ENCODE data around the gene NNMT.

NNMT gene

GRCh38 chr11:114263513-114264170 is 32.6 kb upstream of the NNMT start:
- no peak for DNase-seq

DNA sequence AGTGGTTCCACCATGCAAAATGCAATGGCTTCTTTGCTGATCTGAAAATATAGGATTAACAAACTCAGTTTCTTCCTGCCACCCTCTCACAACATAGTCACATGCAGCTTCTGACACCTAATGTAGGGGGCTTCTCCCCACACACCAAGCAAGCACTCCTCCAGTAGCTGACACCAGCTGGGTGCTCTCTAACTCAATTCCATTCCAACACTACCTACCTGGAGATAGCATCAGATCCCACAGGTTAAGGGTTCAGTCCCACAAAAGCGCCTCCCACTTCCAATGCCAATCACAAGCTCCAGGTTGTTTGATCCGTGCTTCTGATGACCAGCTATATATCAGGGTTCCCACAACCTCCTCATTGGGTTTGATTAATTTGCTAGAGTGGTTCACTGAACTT is 31.8 kb upstream of the NNMT start:
- DNase-seq = no peak

GRCh38 chr11:114265122-114265878 is 30.9 kb upstream of the NNMT start:
- DNase-seq = no peak

- DNase-seq = no peak
Measured at GRCh38 chr11:114269498-114269897, 26.7 kb upstream of the NNMT start.

DNA sequence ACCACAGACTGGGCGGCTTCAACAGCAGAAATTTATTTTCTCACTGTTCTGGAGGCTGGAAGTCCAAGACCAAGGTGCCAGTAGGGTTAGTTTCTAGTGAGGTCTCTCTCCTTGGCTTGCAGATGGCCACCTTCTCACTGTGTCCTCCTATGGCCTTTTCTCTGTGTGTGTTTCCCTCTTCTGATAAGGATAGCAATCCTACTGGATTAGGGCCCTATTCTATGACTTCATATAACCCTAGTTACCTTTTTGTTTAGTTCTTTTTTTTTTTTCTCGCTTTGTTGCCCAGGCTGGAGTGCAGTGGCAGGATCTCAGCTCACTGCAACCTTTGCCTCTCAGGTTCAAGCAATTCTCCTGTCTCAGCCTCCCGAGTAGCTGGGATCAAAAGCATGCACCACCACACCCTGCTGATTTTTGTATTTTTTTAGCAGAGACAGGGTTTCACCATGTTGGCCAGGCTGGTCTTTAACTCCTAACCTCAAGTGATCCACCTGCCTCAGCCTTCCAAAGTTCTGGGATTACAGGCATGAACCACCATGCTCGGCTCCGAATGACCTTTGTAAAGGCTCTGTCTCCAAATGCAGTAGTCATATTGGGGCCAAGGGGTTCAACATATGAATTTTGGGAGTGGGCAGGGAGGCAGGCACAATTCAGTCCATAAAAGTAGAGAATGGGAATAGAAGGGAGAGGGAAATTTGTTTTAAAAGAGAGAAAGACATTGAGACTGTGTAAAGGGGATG is 25.5 kb upstream of the NNMT start:
- DNase-seq = no peak

DNA sequence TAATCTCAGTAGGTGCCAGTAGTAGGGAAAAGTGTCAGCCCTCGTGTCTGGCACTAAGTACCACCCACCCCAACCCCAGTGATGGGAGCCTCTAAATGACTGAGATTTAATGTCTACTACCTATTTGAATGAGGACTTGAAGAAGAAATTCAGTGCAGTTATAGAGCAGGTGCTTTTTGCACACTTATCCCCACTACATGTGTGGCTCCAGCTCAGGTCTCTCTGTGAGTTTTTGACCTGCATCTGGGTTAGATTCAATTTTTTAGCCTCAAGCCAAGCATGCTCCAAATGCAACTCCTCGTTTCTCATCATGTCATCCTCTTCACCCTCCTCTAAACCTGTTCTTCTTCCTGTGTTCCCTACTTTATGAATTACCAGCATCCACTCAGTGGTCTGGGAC is 24.9 kb upstream of the NNMT start:
- DNase-seq = no peak

- no peak for DNase-seq
Measured at GRCh38 chr11:114272311-114272710, 23.9 kb upstream of the NNMT start.

- no peak for DNase-seq
Measured at GRCh38 chr11:114273071-114273470, 23.1 kb upstream of the NNMT start.

DNA sequence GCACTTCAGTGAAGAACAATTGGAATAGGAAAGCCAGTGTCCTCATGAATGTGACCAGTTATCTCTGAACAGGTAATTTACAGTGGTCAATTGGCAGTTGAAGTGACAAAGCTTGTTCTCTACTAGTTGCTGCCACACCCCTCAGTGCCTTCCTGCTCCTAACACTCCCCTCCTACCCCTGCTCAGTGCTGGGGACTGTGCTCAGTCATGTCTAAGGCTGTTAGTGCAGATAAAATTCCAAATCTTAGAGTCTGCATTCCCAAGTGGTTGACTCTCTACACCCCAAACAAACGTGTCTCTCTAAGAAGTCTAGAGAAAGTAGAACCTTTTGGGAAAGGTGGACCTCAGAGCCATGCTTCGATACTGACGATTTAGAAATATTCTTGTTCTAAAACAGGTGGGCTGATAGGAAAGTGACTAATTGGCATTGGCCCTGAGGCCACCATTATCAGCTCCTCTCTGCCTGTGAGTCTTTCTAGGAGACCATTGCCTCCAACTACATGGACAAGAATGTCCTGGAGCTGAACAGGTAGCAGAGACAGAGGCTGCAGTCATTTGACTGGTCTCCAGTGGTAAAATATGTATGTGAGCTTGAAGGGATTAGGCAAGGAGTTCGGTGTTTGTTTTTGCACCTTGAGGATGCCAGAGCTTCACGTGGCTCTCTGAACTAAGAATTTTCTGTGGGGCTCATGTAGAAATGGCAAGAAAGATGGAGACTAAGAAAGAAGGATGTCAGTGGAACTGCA is 22.1 kb upstream of the NNMT start:
- no peak for DNase-seq

DNA sequence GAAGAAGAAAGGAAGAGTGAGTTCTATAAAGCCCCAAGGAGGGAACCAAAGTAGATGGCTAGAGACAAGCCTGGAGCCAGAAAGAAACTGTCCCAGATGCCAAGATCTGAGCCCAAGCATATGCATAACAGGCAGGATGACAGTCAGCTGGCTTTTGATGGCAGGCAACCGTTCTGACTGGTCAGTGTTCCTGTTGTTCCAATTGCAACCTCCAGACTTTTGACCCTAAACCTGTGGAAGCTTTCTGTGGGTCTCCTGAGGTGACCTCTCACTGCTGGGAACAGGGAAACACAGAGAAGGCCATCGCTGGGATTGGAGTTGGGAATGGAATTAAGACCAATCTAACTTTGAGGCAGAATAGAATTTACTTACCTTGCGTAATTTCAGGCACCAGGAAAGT is 21.6 kb upstream of the NNMT start:
- DNase-seq = no peak

GRCh38 chr11:114275280-114275679 is 20.9 kb upstream of the NNMT start:
- DNase-seq = peak in 1 of 2 donors; percentile 19

- no peak for DNase-seq
Measured at GRCh38 chr11:114276077-114276476, 20.1 kb upstream of the NNMT start.

- no peak for DNase-seq
Measured at GRCh38 chr11:114277637-114278341, 18.4 kb upstream of the NNMT start.

- DNase-seq = no peak
Measured at GRCh38 chr11:114278342-114279065, 17.7 kb upstream of the NNMT start.

DNA sequence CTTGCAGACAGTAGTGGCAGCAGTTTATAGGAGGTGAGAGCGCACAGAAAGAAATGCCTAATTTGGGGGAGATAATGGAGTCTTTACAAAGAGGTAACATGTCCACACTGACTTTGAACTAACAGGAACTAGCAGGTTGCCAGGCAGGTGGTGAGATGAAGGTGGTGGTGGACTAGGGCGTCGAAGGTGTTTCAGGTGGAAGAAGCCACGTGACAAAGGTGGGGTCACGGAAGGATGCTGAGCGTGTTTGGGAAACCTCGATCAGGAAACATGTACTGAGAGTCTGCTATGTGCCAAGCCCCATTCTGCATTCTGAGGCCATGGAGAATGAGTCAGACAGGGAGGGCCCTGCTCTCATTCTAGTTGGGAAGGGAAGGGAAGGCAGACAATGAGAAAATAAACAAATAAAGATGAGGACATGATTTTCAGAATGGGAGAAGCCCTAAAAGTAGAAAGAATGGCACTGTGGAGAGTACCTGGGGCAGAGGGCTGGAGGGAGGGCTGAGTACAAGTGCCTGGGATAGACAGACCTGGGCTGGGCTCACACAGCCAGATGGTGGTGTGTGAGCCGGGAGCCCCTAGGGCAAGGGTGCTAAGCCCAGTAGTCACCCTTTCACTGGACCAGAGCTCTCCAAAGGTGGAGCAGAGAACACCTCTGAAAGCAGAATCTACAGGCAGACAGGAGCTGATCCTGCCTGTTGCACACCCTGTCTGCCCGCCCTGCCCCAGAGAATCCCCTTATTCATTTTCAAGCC is 16.2 kb upstream of the NNMT start:
- DNase-seq = no peak

GRCh38 chr11:114280696-114281095 is 15.5 kb upstream of the NNMT start:
- DNase-seq = no peak

DNA sequence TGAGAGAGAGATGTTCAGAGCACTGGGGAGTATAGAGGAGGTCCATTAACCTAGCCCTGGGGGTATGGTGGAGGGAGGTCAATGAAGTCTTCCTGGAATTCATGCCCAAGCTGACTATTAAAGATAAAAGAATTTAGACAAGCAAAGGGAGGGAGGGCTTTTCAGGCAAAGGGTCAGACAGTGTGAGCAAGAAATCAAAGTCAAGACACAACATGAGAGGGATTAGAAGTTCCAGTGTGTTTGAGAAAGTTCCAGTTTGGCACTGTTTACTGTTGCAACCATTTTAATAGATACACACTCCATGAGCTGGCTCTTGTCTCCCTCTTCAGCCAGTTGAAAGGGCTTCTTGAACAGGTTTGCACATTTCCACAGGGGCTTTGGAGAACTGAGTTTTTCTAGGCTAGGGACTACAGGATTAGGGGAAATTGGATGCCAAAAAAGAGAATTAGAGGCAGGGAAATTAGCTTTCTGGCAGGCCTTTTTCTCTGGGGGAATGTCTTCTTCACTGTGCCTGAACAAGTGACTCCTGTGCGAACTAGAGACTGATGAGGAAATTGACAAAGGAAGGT is 14.7 kb upstream of the NNMT start:
- no peak for DNase-seq

DNA sequence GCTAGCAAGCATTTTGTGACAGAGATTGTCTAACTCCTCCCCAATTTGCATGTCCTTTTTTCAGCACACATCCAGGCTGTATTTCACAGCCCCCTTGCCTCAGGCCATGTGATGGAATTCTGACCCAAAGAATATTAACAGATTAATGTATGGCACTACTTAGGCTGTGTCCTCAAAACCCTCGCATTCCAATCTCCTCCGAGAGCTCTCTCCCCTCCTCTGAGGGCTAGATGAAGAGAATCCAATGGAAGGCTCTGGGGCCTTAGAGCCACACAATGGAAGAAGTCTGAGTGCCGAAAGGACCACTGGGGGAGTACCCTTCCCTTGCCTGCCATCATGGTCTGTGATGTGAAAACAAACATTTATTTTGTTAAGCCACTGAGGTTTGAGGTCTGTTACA is 13.7 kb upstream of the NNMT start:
- no peak for DNase-seq

DNA sequence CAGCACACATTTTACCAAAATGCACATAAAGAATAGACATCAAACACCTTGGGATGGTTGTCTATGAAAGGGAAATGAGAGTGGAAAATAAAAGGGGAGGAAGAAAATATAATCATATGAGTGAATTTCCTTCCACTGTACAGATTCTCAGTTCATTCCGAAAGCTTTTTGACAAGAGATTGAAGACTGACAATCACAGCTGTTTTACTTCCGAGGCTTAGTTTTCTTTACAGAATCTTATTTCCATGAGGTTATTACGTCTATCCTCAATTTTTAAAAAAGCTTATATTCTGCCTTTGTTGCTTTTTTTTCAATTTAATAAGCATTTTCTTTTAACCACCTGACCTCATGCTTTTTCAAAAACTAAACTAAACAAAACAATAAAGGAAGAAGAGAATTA is 12.8 kb upstream of the NNMT start:
- DNase-seq = no peak

DNA sequence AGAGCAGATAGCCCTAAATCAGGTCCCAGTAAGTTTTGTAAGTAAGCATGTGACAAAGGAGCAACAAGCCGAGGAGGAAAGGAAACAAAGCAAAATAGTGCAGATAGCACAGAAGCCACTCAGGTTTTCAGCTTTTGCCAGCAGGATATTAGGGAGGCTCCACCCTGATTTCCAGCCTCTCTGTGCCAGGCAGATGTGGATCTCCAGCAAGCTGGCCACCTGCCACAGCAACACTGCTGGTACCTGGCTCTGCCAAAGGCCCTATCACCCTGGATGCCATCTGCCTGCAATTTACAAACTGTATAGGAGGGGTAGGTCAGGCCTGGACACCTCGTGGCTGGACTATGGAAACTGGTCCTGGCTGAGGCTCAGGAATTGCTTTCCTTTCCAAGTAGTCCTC is 12.2 kb upstream of the NNMT start:
- DNase-seq = no peak

DNA sequence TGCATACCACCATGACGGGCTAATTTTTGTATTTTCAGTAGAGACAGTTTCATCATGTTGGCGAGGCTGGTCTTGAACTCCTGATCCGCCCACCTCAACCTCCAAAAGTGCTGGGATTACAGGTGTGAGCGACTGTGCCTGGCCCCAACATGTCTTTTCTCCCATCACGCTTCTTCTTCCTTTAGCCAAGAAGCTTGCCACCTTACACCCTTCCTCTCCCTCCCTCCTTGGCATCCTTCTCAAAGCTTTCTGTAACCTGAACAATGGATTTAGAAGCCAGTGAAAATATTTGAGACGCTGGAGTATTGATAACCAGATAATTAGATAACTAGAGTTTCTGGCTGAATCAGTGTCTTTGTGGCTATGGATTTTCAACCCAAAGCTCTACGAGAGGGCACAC is 11.3 kb upstream of the NNMT start:
- no peak for DNase-seq

All from hippocampal formation (tissue), 2 donors.